Measurements from ENCODE around the gene CERK. TPM values are rescaled to one million over a fixed set of nuclear protein-coding genes. Genes with fewer than 3 reads are reported as not detected.

Gene CERK
- total RNA-seq, 2 donors from 2014 or later, result 54.9 to 57.6 TPM

DNA sequence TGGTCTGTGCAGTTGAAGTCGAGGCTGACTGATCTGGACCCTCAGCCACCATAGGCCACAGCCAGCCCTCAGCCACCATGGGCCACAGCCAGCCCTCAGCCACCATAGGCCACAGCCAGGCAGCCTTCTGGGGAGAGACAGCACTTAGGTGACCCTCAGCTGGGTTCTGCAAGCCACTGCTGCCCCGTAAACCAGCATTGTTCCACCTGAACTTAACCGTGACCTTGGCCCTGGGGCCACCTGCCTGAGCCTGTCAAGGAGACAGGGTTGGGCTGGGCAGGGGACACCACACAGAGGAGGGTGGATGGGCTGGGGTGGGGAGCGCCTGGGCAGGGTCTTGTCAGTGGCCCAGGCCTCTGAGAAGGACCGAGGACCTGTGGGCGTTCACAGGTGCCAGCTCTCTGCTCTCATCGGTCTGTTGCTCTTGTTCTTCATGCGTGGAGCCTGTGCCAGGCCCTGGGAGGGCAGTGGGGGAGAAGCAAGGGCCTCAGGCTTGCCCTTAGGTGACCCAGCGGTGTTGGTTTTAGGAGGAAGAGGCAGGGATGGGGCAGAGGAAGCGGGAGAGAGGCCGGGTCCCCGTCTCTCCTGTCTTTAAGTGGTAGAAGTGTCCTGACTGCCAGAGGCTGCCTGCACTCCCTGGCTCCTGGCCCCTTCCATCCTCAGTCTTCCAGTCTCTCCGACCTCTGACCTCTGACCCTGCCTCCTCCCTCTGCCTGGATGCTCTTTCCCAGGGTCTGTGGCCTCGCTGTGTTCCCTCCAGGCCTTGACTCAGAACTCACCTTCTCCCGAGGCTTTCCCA is 81.0 kb downstream of the CERK start:
- Mint-ChIP-seq H3K9me3 (no peaks in the 10 kb centered on the region), H3K4me3 (no peak overlapping the region), H3K27me3 (ENCODE audit: insufficient read depth) (no peaks in the 10 kb centered on the region), H3K36me3 (ENCODE audit: low read depth) (peaks cover 6% of the 10 kb centered on the region), H3K4me1 (peaks cover 8% of the 10 kb centered on the region), H3K27ac (no peak overlapping the region)
- Histone ChIP-seq H3K27ac (ENCODE audit: low read depth, low read length) (no peak overlapping the region), H3K4me1 (ENCODE audit: control insufficient read depth, insufficient read depth, low read length) (no peaks in the 10 kb centered on the region), H3K27me3 (ENCODE audit: control insufficient read depth, insufficient read depth, low read length, poor library complexity, severe bottlenecking) (no peaks in the 10 kb centered on the region), H3K9me3 (ENCODE audit: control insufficient read depth, low read length) (no peaks in the 10 kb centered on the region), H3K4me3 (ENCODE audit: low read length) (no peak overlapping the region), H3K36me3 (ENCODE audit: control insufficient read depth, insufficient read depth, low read length) (no peaks in the 10 kb centered on the region), H3K9ac (ENCODE audit: extremely low read depth, low read length, poor library complexity, severe bottlenecking) (no peak overlapping the region)
- WGBS, 2 experiments (ENCODE audit: insufficient coverage in 1 of 2, insufficient read length in 1 of 2), result 86 to 95% methylated on average over 5 to 15 of the region's 15 CpGs
- DNase-seq, result no peak
- TF ChIP-seq CTCF (conservative IDR thresholded peaks at IDR 0.05), result no peak

- Histone ChIP-seq H3K9ac (ENCODE audit: extremely low read depth, low read length, poor library complexity, severe bottlenecking) (no peak overlapping the region), H3K27me3 (ENCODE audit: control insufficient read depth, insufficient read depth, low read length, poor library complexity, severe bottlenecking) (no peaks in the 10 kb centered on the region)
- H3K4me1 Mint-ChIP-seq, result peaks cover 11% of the 10 kb centered on the region
Measured at GRCh38 chr22:46655861-46656608, 82.0 kb downstream of the CERK start.

More at GRCh38 chr22:46655861-46656608, 82.0 kb downstream of the CERK start:
- no peak for DNase-seq
- Histone ChIP-seq H3K4me1 (ENCODE audit: control insufficient read depth, insufficient read depth, low read length) (no peaks in the 10 kb centered on the region), H3K9me3 (ENCODE audit: control insufficient read depth, low read length) (no peaks in the 10 kb centered on the region), H3K36me3 (ENCODE audit: control insufficient read depth, insufficient read depth, low read length) (no peaks in the 10 kb centered on the region), H3K27ac (ENCODE audit: low read depth, low read length) (no peak overlapping the region), H3K4me3 (ENCODE audit: low read length) (no peak overlapping the region)
- H3K27me3 Mint-ChIP-seq (ENCODE audit: insufficient read depth), result no peaks in the 10 kb centered on the region
- no peaks in the 10 kb centered on the region for H3K9me3 Mint-ChIP-seq
- WGBS, 2 experiments (ENCODE audit: insufficient coverage in 1 of 2, insufficient read length in 1 of 2), result 93 to 94% methylated on average over 11 to 26 of the region's 26 CpGs
- H3K27ac Mint-ChIP-seq, result no peak overlapping the region
- H3K36me3 Mint-ChIP-seq (ENCODE audit: low read depth), result peaks cover 6% of the 10 kb centered on the region
- H3K4me3 Mint-ChIP-seq, result no peak overlapping the region
- TF ChIP-seq CTCF (conservative IDR thresholded peaks at IDR 0.05), result no peak

All from endodermal cell (in vitro differentiated cells).